ENCODE measurements around the gene HMCN2.

DNA sequence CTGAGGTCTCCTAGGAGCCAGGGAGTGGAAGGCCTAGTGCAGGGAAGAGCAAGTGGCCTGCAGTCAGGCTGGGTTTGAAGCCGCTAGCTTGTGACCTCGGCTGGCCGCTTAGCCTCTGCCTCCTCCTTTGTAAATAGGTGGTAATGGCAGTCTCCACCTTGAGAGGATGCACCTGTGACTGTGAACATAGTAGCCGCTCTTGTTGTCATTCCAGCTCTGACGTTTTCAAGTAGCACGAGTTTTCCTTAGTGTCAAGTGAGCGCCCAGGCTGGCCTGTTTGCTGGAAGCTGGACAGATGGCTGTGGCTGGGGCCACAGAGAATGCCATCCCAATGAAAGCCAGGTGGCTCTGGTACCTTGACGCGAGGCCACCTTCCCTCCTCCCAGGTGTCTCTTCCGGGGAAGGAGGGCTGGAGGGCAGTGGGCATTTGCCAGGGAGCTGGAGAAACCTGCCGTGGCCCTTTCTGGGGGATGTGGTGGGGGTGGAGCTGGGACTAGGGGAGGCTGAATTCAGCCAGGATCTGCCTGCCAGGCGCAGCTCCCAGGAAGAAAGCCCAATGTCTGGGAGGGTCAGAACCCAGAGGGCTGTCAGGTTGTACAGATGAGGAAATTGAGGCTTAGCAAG, 181.7 kb downstream of the HMCN2 start:
- TF ChIP-seq CTCF (IDR thresholded peaks at IDR 0.05) (no peak), POLR2A (IDR thresholded peaks at IDR 0.05) (no peak)
